HG02763 (cell line): ENCODE results near the gene TRIM24.
"Not testable (repeated sequence)": the region's sequence is repeated elsewhere in the genome, so short reads cannot be mapped to it uniquely, and the experiment has no call there.

Experiments
- ATAC-seq: cut with Tn5 transposase; IDR thresholded peaks from one replicate; pipeline ENCODE4 v1.9.1; 2021; ENCODE audit warnings: mild to moderate bottlenecking, moderate library complexity; ENCODE audit not compliant: unreplicated experiment

TRIM24 gene

DNA sequence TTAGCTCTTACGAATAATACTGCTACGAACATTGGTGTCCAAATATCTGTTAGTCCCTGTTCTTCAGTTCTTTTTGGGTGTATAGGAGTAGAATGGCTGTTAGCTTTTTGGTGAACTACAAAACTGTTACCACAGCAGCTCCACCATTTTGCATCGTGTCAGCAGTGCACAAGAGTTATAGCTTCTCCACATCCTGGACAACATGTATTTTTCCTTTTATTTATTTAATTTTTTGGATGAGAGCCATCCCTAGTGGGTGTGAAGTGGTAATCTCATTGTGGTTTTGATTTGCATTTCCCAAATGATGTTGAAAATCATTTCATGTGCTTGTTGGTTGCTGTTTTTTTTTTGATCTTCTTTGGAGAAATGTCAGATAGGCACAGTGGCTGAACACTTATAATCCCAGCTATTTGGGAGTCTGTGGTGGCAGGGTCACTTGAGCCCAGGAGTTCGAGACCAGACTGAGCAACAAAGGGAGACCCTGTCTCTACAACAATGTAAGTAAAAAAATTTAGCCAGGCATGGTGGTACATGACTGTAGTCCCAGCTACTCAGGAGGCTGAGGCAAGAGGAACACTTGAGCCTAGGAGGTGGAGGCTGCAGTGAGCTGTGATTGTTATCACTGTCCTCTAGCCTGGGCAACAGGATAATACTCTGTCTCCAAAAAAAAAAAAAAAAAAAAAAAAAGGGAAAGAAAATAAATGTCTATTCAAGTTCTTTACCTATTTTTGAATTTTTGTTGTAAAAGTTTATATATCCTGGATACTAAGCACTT is 31.7 kb downstream of the TRIM24 start:
- no peak for ATAC-seq

DNA sequence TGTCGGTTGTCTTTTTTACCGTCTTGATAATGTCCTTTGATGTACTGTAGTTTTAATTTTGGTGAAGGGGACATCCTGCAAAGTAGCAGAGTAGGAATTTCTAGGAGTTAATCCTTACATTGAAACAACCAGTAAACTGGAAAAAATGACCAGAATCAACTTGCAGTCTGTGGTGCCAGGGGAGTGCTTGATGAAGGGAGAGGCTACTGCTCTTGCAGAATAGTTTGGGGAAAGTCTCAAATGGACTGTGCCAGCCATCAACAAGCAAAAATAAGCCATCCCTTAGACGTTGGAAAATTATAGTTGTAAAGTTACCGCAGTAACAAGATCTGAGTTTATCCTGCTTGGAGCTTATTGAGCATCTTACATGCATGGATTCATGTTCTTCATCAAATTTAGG is 32.4 kb downstream of the TRIM24 start:
- no peak for ATAC-seq

DNA sequence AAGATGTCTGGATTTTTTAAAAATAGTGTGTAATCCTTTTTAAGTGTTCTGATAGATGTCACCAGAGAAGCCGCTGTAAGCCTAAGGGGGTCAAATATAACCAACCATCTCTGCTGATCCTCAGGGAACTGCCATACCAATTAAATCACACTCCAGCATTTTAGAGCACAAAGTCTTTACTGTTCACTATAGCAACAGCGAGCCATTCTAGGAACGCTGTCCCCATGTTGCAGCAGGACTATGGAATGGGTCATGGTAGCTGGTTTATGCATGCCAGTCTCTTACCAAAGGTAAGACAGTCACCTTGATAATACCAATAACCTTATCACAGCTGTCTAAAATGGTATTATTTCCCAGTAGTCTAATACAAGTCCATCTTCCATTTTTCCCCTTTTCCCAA is 33.5 kb downstream of the TRIM24 start:
- ATAC-seq = no peak

DNA sequence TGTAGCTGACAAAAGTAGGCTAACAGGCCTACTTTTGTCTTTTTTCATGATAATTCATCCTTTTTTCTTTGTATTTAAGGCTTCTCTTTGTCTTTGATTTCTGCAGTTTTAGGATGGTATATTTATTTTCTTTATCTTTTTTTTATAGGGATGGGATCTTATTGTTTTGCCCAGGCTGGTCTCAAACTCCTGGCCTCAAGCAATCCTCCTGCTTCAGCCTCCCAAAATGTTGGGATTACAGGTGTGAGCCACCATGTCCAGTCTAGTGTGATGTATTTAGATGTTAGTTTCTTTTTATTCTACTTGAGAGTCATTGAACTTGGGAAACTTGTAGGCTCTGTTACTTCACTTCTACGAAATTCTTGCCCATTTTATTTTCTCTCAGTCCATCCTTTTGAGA is 35.4 kb downstream of the TRIM24 start:
- no peak for ATAC-seq

DNA sequence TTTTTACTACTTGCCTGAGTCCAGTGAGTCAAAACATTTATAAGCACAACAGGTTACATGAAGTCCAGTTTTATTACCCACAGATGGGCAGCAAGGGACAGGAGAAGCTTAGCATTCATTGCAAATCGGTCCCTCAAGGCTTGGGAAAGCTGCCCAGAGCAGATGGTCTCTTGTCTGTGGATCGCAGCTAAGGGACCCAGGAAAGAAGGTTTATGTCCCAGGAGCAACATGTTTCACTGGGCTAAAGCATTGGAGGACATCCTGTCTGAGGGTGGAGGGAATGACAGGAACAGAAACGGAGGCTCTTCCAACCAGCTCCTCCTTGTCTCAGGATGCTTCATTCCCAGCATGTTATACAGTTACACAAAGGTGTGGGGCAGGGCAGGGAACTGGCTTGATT is 39.3 kb downstream of the TRIM24 start:
- ATAC-seq = no peak

DNA sequence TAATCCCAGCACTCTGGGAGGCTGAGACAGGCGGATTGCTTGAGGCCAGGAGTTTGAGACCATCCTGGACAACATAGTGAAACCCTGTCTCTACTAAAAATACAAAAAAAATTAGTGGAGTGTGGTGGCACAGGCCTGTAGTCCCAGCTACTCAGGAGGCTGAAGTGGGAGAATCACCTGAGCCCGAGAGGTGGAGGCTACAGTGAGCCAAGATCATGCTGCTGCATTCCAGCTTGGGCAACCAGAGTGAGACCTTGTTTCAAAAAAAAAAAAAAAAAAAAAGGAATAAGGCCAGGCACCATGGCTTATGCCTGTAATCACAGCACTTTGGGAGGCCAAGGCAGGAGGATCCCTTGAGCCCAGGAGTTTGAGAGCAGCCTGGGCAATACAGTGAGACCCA is 40.2 kb downstream of the TRIM24 start:
- ATAC-seq = not testable (repeated sequence)

DNA sequence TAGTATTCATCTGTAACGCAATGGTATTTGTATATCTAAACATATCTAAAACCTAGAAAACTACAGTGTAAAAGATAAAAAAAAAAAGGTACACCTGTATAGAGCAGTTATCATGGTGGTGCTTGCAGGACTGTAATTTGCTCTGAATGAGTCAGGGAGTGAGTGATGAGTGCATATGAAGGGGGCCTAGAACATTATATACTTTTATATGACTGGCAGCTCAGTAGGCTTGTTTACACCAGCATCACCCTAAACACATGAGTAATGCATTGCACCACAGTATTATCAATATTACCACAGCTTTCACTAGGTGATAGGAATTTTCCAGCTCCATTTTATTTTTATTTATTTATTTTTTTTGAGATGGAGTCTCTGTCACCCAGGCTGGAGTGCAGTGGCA is 40.8 kb downstream of the TRIM24 start:
- ATAC-seq = no peak

DNA sequence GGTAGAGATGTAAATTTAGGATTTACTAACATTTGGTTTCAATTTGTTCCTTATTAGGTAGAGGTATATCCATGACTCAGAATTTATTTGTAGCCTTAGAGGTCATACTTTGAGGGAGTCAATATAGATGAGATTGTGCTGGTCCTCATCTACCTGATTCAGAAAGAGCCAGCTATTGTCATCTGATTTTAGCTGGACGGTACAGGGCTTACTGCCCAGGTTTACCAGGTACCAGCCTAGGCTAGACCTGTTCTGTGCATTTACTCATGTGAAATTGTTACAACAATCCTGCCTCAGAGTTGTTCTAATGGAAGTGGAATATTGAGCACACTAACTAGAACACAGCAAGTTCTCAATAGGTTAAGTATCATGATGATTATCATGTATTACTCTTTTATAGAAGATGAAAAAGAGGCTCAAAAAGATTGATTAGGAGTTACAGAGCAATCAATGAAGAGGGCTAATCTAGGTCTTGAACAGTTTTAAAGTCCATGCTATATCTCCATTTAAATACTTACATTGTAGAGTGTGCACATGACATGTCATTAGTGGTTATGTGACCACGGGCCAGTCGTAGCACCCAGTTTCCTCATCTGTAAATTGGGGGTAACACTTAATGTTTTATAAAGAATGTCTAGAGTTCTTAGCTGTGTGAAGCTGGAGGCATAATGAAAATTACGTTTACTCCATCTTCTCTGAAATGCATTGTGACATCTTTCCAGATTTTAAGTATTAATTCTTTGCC is 42.1 kb downstream of the TRIM24 start:
- ATAC-seq = no peak

DNA sequence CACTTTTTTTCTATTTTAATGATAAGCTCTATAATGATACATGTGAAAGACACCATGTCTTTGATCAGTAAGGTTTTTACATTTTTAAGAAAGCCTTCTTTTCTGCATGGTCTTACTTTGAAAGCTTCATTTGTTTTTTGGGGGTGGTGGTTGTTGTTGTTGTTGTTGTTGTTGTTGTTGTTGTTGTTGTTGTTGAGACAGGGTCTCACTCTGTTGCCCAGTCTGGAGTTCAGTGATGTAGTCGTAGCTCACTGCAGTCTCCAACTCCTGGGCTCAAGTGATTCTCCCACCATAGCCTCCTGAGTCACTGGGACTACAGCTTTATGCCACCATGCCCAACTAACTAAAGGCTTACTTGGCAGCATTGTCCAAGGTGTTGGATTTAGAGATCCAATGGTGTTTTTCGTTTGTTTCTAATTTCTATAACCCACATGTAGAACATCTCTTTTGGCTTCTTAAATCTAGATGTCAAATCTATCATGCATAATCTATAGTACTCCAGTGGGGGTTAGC is 45.4 kb downstream of the TRIM24 start:
- ATAC-seq = no peak

DNA sequence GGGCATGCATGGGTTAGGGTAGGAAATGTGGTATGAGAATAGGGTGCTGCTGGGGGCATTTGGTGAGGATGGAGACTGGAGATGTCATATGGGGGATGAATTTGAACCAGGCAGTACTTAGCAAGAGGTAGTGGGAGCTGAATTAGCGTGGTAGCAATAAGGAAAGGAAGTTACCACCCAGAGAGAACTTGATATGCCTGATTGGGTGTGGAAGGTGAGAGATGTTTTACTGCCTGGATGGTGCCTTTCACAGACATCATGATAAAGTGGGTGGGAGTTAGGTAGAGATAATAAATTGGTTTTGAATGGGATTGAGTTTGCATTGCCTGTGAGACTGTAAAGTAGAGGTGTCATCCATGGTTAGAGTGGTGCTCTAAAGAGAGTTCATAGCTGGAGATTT is 46.7 kb downstream of the TRIM24 start:
- ATAC-seq = no peak

DNA sequence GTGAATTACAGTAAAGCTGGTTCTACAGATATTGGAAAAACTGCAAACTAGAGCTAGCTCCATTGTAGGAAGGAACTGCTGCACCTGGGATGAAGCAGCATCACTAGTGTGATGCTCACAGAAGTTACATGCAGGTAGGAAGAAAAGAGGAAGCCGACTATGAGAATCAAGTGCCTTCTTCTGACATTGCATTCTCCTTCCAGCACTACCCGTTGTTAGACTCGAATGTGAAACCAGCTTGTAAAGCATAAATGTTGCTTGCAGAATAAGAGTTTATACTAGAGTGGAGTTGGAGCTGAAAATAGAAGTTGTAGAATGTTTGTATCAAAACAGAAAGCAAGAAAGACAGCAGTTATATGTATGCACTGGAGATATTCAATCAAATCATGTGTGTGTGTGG is 49.9 kb downstream of the TRIM24 start:
- no peak for ATAC-seq

DNA sequence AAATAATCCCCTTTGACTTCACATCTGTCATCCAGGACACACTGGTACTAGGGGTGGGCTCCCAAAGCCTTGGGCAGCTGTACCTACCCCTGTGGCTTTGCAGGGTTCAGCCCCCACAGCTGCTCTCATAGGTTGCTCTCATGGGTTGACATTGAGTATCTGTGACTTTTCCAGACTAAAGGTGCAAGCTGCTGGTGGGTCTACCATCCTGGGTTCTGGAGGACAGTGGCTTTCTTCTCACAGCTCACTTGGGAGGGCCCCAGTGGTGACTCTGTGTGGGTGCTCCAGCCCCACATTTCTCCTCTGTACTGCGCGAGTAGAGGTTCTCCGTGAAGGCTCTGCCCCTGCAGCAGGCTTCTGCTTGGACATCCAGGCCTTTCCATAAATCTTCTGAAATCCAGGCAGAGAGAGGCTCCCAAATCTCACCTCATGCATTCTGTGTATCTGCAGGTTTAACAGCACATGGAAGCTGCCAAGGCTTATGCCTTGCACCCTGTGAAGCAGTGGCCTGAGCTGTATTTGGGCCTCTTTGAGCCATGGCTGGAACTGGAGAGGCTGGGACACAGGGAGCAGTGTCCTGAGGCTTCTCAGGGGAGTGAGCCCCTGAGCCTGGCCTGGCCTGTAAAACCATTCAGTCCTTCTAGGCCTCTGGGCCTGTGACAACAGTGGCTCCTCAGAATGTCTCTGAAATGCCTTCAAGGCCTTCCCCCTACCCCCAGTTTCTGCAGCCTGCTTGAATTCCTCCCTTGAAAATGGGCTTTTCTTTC is 52.2 kb downstream of the TRIM24 start:
- ATAC-seq = no peak

DNA sequence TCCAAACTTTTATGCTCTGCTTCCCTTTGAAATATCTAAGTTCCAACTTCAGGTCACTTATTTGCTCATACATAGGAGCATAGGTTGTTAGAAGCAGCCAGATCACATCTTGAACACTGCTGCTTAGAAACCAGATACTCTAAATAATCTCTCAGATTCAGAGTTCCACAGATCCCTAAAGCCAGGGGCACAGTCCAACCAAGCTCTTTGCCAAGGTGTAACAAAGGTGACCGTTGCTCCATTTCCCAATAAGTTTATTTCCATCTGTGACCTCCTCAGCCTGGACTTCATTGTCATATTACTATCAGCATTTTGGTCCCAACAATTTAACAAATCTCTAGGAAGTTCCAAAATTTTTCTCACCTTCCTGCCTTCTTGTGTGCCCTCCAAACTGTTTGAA is 52.8 kb downstream of the TRIM24 start:
- no peak for ATAC-seq

DNA sequence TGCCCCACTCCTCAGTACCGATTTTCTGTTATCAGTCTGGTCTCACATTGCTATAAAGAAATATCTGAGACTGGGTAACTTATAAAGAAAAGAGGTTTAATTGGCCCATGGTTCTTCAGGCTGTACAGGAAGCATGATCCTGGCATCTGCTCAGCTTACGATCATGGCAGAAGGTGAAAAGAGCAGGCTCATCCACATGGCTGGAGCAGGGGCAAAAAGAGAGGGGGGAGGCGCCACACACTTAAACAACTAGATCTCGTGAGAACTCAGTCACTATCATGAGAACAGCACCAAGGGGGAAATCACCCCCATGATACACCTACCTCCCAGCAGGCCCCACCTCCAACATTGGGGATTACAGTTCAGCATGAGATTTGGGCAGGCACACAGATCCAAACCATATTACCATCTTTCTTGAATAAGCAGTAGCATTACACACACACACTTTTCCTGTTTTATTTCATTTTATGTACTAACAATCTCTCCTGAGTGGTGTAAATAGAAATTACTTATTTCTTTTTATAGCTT is 53.3 kb downstream of the TRIM24 start:
- no peak for ATAC-seq

DNA sequence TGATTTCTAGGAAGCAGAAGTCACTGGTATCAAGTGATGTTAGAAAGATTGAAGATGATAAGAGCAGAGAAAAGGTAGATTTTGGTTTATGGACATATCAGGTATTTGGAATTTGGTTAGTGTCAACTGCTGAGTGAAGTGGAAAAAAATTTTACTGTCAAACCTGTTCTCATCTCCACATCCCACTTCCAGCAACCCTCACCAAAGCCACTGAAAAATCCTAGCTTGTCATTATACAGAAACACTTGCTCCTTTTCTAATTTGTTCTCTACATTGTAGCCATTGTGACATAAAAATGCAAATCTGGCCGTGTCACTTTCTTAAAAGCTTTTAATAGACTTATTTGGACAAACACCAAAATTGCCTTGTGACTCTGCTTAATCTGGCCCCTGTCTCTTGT is 54.0 kb downstream of the TRIM24 start:
- no peak for ATAC-seq

DNA sequence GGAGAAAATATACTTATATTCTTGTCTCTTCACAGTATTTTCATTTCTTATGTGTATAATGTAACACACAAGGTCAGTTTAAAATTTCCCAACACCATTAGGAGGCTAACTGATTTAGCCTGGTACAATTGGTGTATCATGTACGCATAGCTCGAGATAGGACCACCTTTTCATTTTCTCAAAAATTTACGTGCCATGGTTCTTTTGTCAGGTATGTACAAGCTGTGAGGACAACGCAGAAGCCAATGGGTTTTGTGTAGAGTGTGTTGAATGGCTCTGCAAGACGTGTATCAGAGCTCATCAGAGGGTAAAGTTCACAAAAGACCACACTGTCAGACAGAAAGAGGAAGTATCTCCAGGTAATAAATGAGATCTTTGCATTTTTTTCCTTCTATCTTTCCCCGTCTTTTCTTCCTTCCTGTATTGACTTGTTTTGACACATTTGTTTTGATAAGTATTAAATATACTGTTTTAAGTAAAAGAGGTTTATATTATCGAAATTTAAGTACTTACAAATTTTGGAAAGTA is 55.0 kb downstream of the TRIM24 start:
- ATAC-seq = peak; percentile 54

DNA sequence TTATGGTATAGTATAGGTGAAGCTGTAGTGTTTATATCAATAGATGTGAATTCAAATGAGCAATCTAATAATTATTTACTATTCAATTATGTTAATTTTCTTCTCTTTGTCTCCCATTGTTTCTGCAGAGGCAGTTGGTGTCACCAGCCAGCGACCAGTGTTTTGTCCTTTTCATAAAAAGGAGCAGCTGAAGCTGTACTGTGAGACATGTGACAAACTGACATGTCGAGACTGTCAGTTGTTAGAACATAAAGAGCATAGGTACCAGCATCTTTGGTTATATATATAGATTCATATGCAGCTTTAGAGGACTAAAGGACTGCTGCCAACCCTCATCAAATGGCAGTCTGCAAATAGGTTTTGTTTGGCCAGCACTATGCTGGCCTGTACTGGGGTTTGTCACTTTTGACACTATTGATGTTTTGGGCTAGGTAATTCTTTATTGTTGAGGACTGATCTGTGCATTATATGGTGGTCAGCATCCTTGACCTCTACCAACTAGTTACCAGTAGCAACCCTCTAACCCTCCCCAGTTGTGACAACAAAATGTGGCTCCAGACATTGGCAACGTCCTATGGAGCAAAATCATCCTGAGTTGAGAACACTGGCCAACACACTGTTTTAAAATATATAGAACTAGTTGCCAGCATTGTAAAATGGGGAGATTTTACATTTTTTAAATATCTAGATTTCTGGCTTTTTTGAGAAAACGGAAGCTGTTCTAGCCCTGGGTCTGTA is 59.2 kb downstream of the TRIM24 start:
- ATAC-seq = no peak

DNA sequence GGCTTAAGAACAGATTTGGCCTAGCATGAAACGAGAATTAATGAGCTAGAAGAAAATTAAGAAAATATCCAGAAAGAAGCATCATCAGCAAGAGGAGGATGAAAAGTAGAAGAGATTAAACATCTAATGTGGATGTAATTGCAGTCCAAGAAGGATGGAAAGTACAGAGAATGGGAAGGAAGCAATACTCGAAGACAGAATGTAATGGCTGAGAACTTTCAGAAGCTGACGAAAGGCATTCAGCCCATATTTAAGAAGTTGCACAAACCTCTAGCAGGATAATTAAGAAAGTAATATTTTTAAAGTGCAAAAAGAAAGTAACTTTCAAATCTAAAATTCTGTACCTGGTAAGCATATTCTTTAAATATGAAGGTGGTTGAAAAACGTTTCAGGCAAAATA is 60.7 kb downstream of the TRIM24 start:
- ATAC-seq = no peak

DNA sequence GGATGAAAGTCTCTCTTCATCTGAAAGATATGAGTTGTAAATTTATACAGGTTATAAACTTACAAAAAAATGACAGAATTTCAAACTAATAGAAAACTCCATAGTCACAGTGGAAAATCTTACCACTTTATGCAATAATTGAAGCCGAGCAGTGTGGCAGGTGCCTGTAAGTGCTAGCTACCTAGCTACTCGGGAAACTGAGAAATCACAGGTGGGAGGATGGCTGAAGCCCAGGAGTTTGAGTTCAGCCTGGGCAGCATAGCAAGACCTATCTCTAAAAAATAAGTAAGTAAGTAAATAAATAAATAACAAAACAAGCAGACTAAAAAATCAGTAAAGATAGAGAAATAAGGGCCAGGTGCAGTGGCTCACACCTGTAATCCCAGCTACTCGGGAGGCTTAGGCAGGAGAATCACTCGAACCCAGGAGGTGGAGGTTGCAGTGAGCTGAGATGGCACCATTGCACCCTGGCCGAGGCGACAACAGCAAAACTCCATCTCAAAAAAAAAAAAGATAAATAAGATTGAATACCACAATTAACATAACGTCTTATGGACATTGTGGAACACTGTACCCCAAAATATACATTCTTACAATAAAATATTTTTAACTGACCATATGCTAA is 61.9 kb downstream of the TRIM24 start:
- ATAC-seq = no peak

DNA sequence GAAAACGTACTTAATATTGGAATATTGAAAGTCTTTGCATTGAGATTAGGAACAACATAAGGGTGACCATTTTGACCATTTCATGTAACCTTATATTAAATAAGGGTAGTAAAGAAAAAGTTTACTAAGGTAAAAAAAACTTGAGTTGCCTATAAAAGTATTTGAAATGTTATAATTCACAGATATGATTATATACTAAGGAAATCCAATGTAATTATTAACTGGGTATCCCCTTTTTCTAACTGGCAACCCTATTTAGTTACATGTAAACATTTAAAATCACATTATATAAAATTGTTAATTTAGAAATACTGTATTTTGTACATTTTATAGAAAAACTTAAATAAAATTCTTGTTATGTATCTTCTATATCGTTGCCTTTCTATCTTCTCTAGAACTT is 64.2 kb downstream of the TRIM24 start:
- ATAC-seq = no peak
